K562 (cell line): ENCODE measurements around the gene CORO6. TPM values are rescaled to one million over a fixed set of nuclear protein-coding genes. Genes with fewer than 3 reads are reported as not detected.

Source experiments
- ATAC-seq: fragments of 200-7000 bp; cut with Tn5 transposase; 3 replicates; pipeline ENCODE4 v1.9.1; 2020; ENCODE audit warnings: moderate library complexity
- BruUV-seq: library from RNA; stranded (reverse); fragments of 400-500 nt; replicated peaks from 2 replicates; lab custom pipeline; 2021; lab: Mats Ljungman, UMichigan
- CTCF ChIA-PET: fragments of 300-600 bp; formaldehyde crosslinking; extraction: SDS; loops from one replicate; lab custom pipeline; 2021; ENCODE audit warnings: low intra/inter-chr PET ratio; lab: Yijun Ruan, JAX
- POLR2A ChIA-PET: fragments of 300-600, 350-650 bp; sonication (Branson Sonifier 250); formaldehyde crosslinking; extraction: SDS; loops from one replicate; lab custom pipeline; 2021; ENCODE audit warnings: antibody characterized with exemption, inconsistent platforms; lab: Yijun Ruan, JAX
- DNase-seq, 4 experiments: peaks; one replicate each; pipeline versions ENCODE4 v3.0.0 to v3.0.0-alpha.2; 2011 to 2018; ENCODE audit warnings: low spot score in 3 of 4, mixed read lengths in 3 of 4; ENCODE audit errors: extremely low read depth in 1 of 4
- FAIRE-seq: peaks from 2 replicates; lab custom pipeline; 2011; peaks lifted over from hg19 to GRCh38; lab: Jason Lieb, UNC
- H2AFZ ChIP-seq: 2 replicates; pipeline ENCODE4 v1.6.0; 2011; ENCODE audit warnings: low read depth, low read length, control low read depth, inconsistent platforms
- H3K27ac ChIP-seq: fragments of 200-600 bp; 3 replicates; pipeline ENCODE4 v1.8.0; 2011; ENCODE audit warnings: low read depth, mild to moderate bottlenecking, control low read depth, inconsistent platforms, low read length, moderate library complexity, mixed read lengths; ENCODE audit errors: extremely low read depth
- H3K27me3 ChIP-seq, 2 experiments: fragments of 300-600 bp in 1 of 2; 2 replicates in 1 of 2; 3 replicates in 1 of 2; pipeline versions ENCODE4 v1.6.0 to v1.8.0; 2011; ENCODE audit warnings: inconsistent platforms in 2 of 2, low read length in 2 of 2, mild to moderate bottlenecking in 1 of 2, mixed read lengths in 1 of 2, moderate library complexity in 1 of 2; ENCODE audit not compliant: control insufficient read depth in 2 of 2, insufficient read depth in 2 of 2
- H3K36me3 ChIP-seq: fragments of 300-600 bp; 3 replicates; pipeline ENCODE4 v1.8.0; 2011; ENCODE audit warnings: mild to moderate bottlenecking, low read length, inconsistent platforms; ENCODE audit not compliant: control insufficient read depth, insufficient read depth
- H3K4me1 ChIP-seq, 2 experiments: fragments of 200-600 bp in 1 of 2; replicated peaks in 1 of 2; 2 replicates in 1 of 2; 3 replicates in 1 of 2; pipeline versions ENCODE4 v1.5.1 to v1.8.0; 2011; ENCODE audit warnings: inconsistent platforms in 2 of 2, low read length in 2 of 2, mild to moderate bottlenecking in 1 of 2, mixed read lengths in 1 of 2, moderate library complexity in 1 of 2; ENCODE audit not compliant: control insufficient read depth in 2 of 2, insufficient read depth in 2 of 2
- H3K4me2 ChIP-seq: 2 replicates; pipeline ENCODE4 v1.6.1; 2011; ENCODE audit warnings: low read length, control low read depth, inconsistent platforms, mixed read lengths; ENCODE audit not compliant: insufficient read depth
- H3K4me3 ChIP-seq: fragments of 200-600 bp; sonication (generic), shearing (Covaris generic); 2 replicates; pipeline ENCODE4 v1.5.1; 2016; ENCODE audit warnings: control low read depth, inconsistent platforms
- H3K79me2 ChIP-seq: fragments of 200-600 bp; 3 replicates; pipeline ENCODE4 v1.8.0; 2011; ENCODE audit warnings: low read length, inconsistent platforms; ENCODE audit not compliant: control insufficient read depth, insufficient read depth
- H3K9ac ChIP-seq, 2 experiments: 2 replicates each; pipeline versions ENCODE4 v1.6.0 to v1.6.1; 2011; ENCODE audit warnings: low read depth in 2 of 2, low read length in 2 of 2, control low read depth in 1 of 2, inconsistent platforms in 1 of 2, mild to moderate bottlenecking in 1 of 2, mixed read lengths in 1 of 2; ENCODE audit not compliant: insufficient read depth in 1 of 2
- H3K9me1 ChIP-seq: one replicate; pipeline ENCODE4 v1.6.0; 2011; ENCODE audit warnings: inconsistent platforms, mild to moderate bottlenecking, low read length, moderate library complexity; ENCODE audit not compliant: control insufficient read depth, insufficient read depth
- H3K9me3 ChIP-seq: replicated peaks from 2 replicates; pipeline ENCODE4 v1.5.1; 2011; ENCODE audit warnings: low read depth, low read length, inconsistent platforms; ENCODE audit not compliant: control insufficient read depth, insufficient read depth
- H4K20me1 ChIP-seq: replicated peaks from 2 replicates; pipeline ENCODE4 v1.6.1; 2011; ENCODE audit warnings: low read length, inconsistent platforms, mixed read lengths; ENCODE audit not compliant: control insufficient read depth, insufficient read depth
- CBFA2T2 ChIP-seq: fragments of 450-650 bp; conservative IDR thresholded peaks from 2 replicates; pipeline ENCODE4 v1.6.1; 2017; ENCODE audit warnings: mild to moderate bottlenecking
- CBFA2T3 ChIP-seq: fragments of 450-650 bp; IDR thresholded peaks from 2 replicates; pipeline ENCODE4 v1.6.1; 2017
- HMBOX1 ChIP-seq: sonication (generic); IDR thresholded peaks from 2 replicates; pipeline ENCODE4 v1.6.1; 2016
- HNRNPLL ChIP-seq: fragments of 200-400 bp; formaldehyde crosslinking; IDR thresholded peaks from 2 replicates; pipeline ENCODE4 v1.6.1; 2017; ENCODE audit warnings: low read length, low read depth, mild to moderate bottlenecking; ENCODE audit not compliant: poor library complexity, severe bottlenecking
- KLF6 ChIP-seq: fragments of 250-450 bp; sonication (Bioruptor Pico); IDR thresholded peaks from 2 replicates; pipeline ENCODE4 v1.4.0; 2020; ENCODE audit warnings: mild to moderate bottlenecking, moderate library complexity, borderline replicate concordance
- MXD1 ChIP-seq: fragments of 250-450 bp; sonication (Bioruptor Pico); IDR thresholded peaks from 2 replicates; pipeline ENCODE4 v1.8.0; 2021; ENCODE audit warnings: borderline replicate concordance, mild to moderate bottlenecking, moderate library complexity; ENCODE audit not compliant: poor library complexity, severe bottlenecking
- NCOR1 ChIP-seq: fragments of 450-650 bp; IDR thresholded peaks from 2 replicates; pipeline ENCODE4 v1.6.1; 2016; ENCODE audit warnings: mild to moderate bottlenecking, moderate library complexity
- RBFOX2 ChIP-seq: fragments of 200-400 bp; formaldehyde crosslinking; IDR thresholded peaks from 2 replicates; pipeline ENCODE4 v1.6.1; 2017; ENCODE audit warnings: low read depth, mild to moderate bottlenecking, low read length, moderate library complexity
- ZNF408 ChIP-seq: fragments of 250-450 bp; sonication (Bioruptor Pico); IDR thresholded peaks from 2 replicates; pipeline ENCODE4 v1.4.0; 2020; ENCODE audit warnings: low read depth, mild to moderate bottlenecking, moderate library complexity
- WGBS: fragments of 100-300 bp; shearing (Covaris generic); methylation state at CpG from one replicate; pipeline ENCODE4 v1.1.6; 2016; ENCODE audit warnings: low coverage, mixed read lengths; ENCODE audit not compliant: insufficient coverage; ENCODE audit errors: missing lambda C conversion rate; 5-methylcytosine and 5-hydroxymethylcytosine counted together
- in situ Hi-C: fragments of 300-500 bp; cut with MboI; formaldehyde crosslinking; loops from 4 replicates; pipeline ENCODE4 v1.15.0; 2018; ENCODE audit warnings: inconsistent platforms, mixed read lengths
- intact Hi-C: fragments of 100-400 bp; cut with micrococcal nuclease; formaldehyde crosslinking; loops from 2 replicates; pipeline ENCODE4 v1.14.2; 2022
- polyA plus RNA-seq, 8 experiments: library from polyadenylated mRNA; depleted of rRNA in 4 of 8; stranded (reverse) in 5 of 8; unstranded in 3 of 8; fragments of >200 nt; fragmentation: Nextera tagmentation in 2 of 8; fragmentation: Illumina TruSeq in 1 of 8; extraction: Ambion mirVana in 2 of 8; extraction: Trizol in 1 of 8; gene quantifications; 2 replicates each; pipeline versions ENCODE4 v1.2.1 to v1.2.3, GENCODE V29; 2011 to 2014; ENCODE audit warnings: inconsistent platforms in 1 of 8, missing spikeins in 1 of 8
- total RNA-seq, 7 experiments: library from RNA; depleted of rRNA in 6 of 7; stranded (reverse); fragments of >200 nt in 6 of 7; fragmentation: Illumina TruSeq in 2 of 7; extraction: Trizol in 2 of 7; gene quantifications; 2 replicates each; pipeline versions ENCODE4 v1.2.1 to v1.2.3, GENCODE V29; 2011 to 2021; ENCODE audit warnings: low replicate concordance in 1 of 7

CORO6 gene
- total and polyA plus RNA-seq, 9 of the 15 experiments (the other 6 are each of a cell fraction or from before 2014, with no cell fraction given): 0.04 to 11.9 (median 2.4) TPM

GRCh38 chr17:29649359-29649758 lies 26.6 kb upstream of the CORO6 start:
- CTCF ChIA-PET: no interaction called here
- FAIRE-seq (no peak), DNase-seq (peak in 1 of 4 experiments; percentile 52), ATAC-seq (peak; percentile 41; the same call in 2 of the 3 replicates)
- Histone ChIP-seq H3K4me2 (no peak overlapping the region; the same call in 1 of the 2 replicates), H3K9me3 (no peaks in the 10 kb centered on the region), H3K27me3 (no peaks in the 10 kb centered on the region), H3K4me3 (no peak overlapping the region), H3K9me1 (no peaks in the 10 kb centered on the region), H3K27ac (peak overlapping the region; percentile 29; the same call in 1 of the 3 replicates), H3K9ac (0 out of 4 replicates have a peak overlapping the region, but pooled peaks of 1 of the 2 experiments have one; percentile 2), H2AFZ (no peak overlapping the region; the same call in 1 of the 2 replicates), H3K4me1 (peaks cover 0 to 27% of the 10 kb centered on the region in 2 experiments; a peak in 2 of 5 replicates), H3K79me2 (no peaks in the 10 kb centered on the region), H3K36me3 (no peaks in the 10 kb centered on the region), H4K20me1 (no peaks in the 10 kb centered on the region)
- no TSS peak for BruUV-seq
- WGBS: 6% methylated on average over 5 of the region's 5 CpGs
- in situ Hi-C loops (no loop called here), intact Hi-C loops (no loop called here)
- 0 out of 2 replicates have a peak, but pooled peaks have one; percentile 10 for TF ChIP-seq HMBOX1
- no peak for TF ChIP-seq RBFOX2
- no peak for TF ChIP-seq ZNF408 (CRISPR knock-in tag)
- TF ChIP-seq HNRNPLL: no peak
- 0 out of 2 replicates have a peak, but pooled peaks have one; percentile 18 for TF ChIP-seq CBFA2T2
- peak; percentile 50 for TF ChIP-seq CBFA2T3
- TF ChIP-seq MXD1: no peak
- no peak for TF ChIP-seq KLF6 (CRISPR knock-in tag)
- TF ChIP-seq NCOR1: peak; percentile 15; the same call in 1 of the 2 replicates
- POLR2A ChIA-PET: interaction anchor here (1.5 kb wide), 1 partner anchor 10 kb away, joined by 4 read pairs; no protein-coding TSS in a partner anchor
